Kidney (tissue), 14 donors: Measurements from ENCODE around the gene GOLGA1. TPM values are rescaled to one million over a fixed set of nuclear protein-coding genes. Genes with fewer than 3 reads are reported as not detected.
"Not testable (repeated sequence)": the region's sequence is repeated elsewhere in the genome, so short reads cannot be mapped to it uniquely, and the experiment has no call there.

Source experiments
- DNase-seq, 5 donors: peaks; one replicate each; pipeline ENCODE4 v3.0.0-alpha.2; 2013 to 2020
- FAIRE-seq: peaks from 2 replicates; lab custom pipeline; 2012; peaks lifted over from hg19 to GRCh38; lab: Jason Lieb, UNC
- H3K27ac ChIP-seq, 2 donors: one replicate each; pipeline ENCODE4 v1.7.0; 2013; ENCODE audit warnings: low read depth in 2 of 2, low read length in 2 of 2, inconsistent platforms in 1 of 2
- H3K27me3 ChIP-seq: one replicate; pipeline ENCODE4 v1.7.1; 2013; ENCODE audit warnings: low read length, inconsistent platforms; ENCODE audit not compliant: control insufficient read depth, insufficient read depth
- H3K36me3 ChIP-seq, 3 donors: one replicate each; pipeline versions ENCODE4 v1.7.0 to v1.7.1; 2013; ENCODE audit warnings: low read length in 3 of 3, control low read depth in 1 of 3, inconsistent platforms in 1 of 3; ENCODE audit not compliant: insufficient read depth in 3 of 3, control insufficient read depth in 2 of 3
- H3K4me1 ChIP-seq, 3 donors: one replicate each; pipeline versions ENCODE4 v1.7.0 to v1.7.1; 2013; ENCODE audit warnings: low read length in 3 of 3, inconsistent platforms in 1 of 3, low read depth in 1 of 3; ENCODE audit not compliant: control insufficient read depth in 2 of 3, insufficient read depth in 2 of 3
- H3K4me3 ChIP-seq, 3 donors: one replicate each; pipeline versions ENCODE4 v1.7.0 to v1.8.1; 2013; ENCODE audit warnings: low read length in 3 of 3, control low read depth in 1 of 3, inconsistent platforms in 1 of 3
- H3K9ac ChIP-seq, 3 donors: one replicate each; pipeline versions ENCODE4 v1.7.0 to v1.7.1; 2013; ENCODE audit warnings: low read length in 3 of 3, control low read depth in 1 of 3, inconsistent platforms in 1 of 3
- H3K9me3 ChIP-seq, 3 donors: one replicate each; pipeline versions ENCODE4 v1.7.0 to v1.7.1; 2013; ENCODE audit warnings: low read length in 3 of 3, control low read depth in 1 of 3, inconsistent platforms in 1 of 3; ENCODE audit not compliant: control insufficient read depth in 2 of 3, insufficient read depth in 1 of 3
- intact Hi-C: fragments of 100-400 bp; cut with DNase I; formaldehyde crosslinking; loops from one replicate; pipeline ENCODE4 v1.11.1; 2022
- polyA plus RNA-seq: library from polyadenylated mRNA; stranded (reverse); fragments of 350-450 nt; fragmentation: Illumina TruSeq; extraction: RNeasy Lipid Tissue Mini Kit (QIAGEN cat#74804); gene quantifications from one replicate; pipeline ENCODE4 v1.2.3, GENCODE V29; 2014; ENCODE audit warnings: low read depth, low replicate concordance; ENCODE audit not compliant: insufficient read depth
- total RNA-seq: library from RNA; stranded (reverse); fragmentation: NEBNext Ultra II Directional; extraction: Animal tissue kit (Norgen Biotek cat#: 25700); gene quantifications from one replicate; pipeline ENCODE4 v1.2.1, GENCODE V29; 2021
- TF ChIP-seq, protein P1 (sequence below): IDR thresholded peaks from 3 replicates; pipeline ENCODE4 v1.5.1; 2012; ENCODE audit warnings: mild to moderate bottlenecking, moderate library complexity, borderline replicate concordance; ENCODE audit not compliant: insufficient read depth; ENCODE audit errors: extremely low read depth
- donor health status: control.
- donor health status: control.
- donor health status: control.
- donor health status: control.
- donor health status: control.
- donor health status: DM: yes; HTN: yes; CAD: no.
- donor health status: Normal renal cell carcinoma (clear cell type).

The GOLGA1 gene
- total and polyA plus RNA-seq, 2 donors from 2014 or later = 6.2 to 21.0 TPM

DNA sequence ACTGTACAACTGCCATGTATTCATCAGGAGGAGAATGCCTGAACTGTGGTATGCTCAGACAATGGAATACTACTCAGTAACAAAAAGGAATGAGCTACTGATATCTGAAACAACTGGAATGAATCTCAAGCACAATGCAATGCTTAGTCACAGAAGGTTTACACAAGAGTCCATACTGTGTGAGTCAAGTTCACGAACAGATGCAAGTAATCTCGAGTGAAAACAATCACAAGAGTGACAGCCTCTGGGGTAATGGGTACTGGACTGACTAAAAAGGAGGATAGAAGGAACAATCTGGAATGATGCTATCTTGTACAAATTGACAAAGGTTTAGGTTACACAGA lies 19.5 kb upstream of the GOLGA1 start:
- intact Hi-C loops = no loop called here
- H3K27ac ChIP-seq = no peak overlapping the region
- H3K4me1 ChIP-seq = no peaks in the 10 kb centered on the region
- H3K9me3 ChIP-seq = no peaks in the 10 kb centered on the region
- no peaks in the 10 kb centered on the region for H3K27me3 ChIP-seq
- TF ChIP-seq, protein P1, sequence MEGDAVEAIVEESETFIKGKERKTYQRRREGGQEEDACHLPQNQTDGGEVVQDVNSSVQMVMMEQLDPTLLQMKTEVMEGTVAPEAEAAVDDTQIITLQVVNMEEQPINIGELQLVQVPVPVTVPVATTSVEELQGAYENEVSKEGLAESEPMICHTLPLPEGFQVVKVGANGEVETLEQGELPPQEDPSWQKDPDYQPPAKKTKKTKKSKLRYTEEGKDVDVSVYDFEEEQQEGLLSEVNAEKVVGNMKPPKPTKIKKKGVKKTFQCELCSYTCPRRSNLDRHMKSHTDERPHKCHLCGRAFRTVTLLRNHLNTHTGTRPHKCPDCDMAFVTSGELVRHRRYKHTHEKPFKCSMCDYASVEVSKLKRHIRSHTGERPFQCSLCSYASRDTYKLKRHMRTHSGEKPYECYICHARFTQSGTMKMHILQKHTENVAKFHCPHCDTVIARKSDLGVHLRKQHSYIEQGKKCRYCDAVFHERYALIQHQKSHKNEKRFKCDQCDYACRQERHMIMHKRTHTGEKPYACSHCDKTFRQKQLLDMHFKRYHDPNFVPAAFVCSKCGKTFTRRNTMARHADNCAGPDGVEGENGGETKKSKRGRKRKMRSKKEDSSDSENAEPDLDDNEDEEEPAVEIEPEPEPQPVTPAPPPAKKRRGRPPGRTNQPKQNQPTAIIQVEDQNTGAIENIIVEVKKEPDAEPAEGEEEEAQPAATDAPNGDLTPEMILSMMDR = no peak
- H3K4me3 ChIP-seq = no peak overlapping the region
- no peak for FAIRE-seq
- H3K9ac ChIP-seq = no peak overlapping the region
- DNase-seq = no peak
- H3K36me3 ChIP-seq = no peaks in the 10 kb centered on the region

DNA sequence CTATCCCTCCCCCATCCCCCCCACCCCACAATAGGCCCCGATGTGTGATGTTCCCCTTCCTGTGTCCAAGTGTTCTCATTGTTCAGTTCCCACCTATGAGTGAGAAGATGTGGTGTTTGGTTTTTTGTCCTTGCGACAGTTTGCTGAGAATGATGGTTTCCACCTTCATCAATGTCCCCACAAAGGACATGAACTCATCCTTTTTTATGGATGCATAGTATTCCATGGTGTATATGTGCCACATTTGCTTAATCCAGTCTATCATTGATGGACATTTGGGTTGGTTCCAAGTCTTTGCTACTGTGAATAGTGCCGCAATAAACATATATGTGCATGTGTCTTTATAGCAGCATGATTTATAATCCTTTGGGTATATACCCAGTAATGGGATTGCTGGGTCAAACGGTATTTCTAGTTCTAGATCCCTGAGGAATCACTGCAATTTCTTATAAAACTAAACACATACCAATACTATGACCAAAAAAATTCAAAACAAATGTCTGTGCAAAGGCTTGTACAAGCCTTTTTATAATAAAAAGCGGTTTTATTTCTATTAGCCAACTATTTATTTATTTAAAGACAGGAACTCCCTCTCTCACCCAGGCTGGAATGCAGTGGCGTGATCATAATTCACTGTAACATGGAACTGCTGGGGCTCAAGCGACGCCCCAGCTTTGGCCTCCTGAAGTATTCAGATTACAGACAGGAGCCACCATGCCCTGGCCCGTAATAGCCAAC lies 19.0 kb upstream of the GOLGA1 start:
- H3K9ac ChIP-seq, FAIRE-seq, DNase-seq, H3K27ac ChIP-seq, H3K9me3 ChIP-seq, H3K27me3 ChIP-seq, H3K4me3 ChIP-seq, H3K36me3 ChIP-seq, intact Hi-C loops, H3K4me1 ChIP-seq: not testable (repeated sequence)

DNA sequence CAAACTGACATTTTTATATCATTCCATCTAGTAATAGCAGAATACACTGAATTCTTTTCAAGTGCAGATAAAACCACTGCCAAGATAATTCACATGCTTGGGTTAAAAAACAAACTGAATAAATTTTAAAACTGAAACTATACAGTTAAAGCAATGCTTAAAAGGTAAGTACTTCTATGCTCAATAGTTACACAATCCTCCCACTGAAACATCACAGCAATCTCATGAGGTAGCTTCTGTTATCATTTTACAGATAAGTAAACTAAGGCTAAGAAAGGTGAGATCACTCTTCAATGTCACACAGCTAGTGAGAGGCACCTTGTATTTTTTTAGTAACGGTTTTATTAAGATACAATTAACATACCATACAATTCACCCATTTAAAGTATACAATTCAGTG lies 13.4 kb upstream of the GOLGA1 start:
- Histone ChIP-seq H3K9me3 (no peaks in the 10 kb centered on the region), H3K36me3 (no peaks in the 10 kb centered on the region), H3K9ac (no peak overlapping the region), H3K4me3 (no peak overlapping the region), H3K27me3 (no peaks in the 10 kb centered on the region), H3K4me1 (no peaks in the 10 kb centered on the region), H3K27ac (no peak overlapping the region)
- TF ChIP-seq, protein P1 = no peak
- FAIRE-seq = no peak
- intact Hi-C loops = no loop called here
- DNase-seq = no peak

DNA sequence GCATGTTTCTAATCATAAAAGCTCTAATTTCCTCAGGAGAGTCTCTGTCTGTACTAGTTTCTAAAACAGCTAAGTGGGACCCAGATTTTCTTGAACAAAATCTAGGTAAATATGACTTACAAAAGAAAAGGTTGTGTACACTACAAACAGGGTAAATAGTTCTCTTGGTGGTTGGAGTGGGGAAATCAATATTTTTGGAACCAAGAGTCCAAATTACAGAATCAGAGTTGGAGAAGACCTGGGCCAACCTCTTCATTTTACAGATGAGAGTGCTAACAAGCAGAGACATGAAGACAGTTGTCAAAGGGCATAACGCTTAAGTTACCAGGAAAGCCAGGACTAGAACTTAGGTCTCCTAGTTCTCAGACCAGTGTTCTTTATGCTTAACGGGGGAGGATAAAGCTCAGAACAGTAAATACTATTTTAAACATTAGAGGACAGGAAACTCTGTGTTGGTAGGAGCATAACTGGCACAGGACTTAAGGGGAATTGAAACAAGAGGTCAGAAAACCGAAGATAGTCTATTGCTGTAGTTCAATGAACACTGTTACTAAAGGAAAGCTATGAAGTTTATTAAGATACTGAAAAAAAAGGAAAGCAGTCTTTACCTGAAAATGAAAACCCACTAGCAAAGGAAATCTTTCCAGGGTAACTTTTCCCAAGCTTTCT lies 9.3 kb upstream of the GOLGA1 start:
- TF ChIP-seq, protein P1 = no peak
- Histone ChIP-seq H3K4me3 (no peak overlapping the region), H3K27ac (no peak overlapping the region), H3K36me3 (no peaks in the 10 kb centered on the region), H3K9ac (no peak overlapping the region), H3K27me3 (no peaks in the 10 kb centered on the region), H3K9me3 (no peaks in the 10 kb centered on the region), H3K4me1 (no peaks in the 10 kb centered on the region)
- DNase-seq = no peak
- intact Hi-C loops = no loop called here
- FAIRE-seq = no peak
